Stimulated activated CD4-positive, alpha-beta T cell treated with anti-CD3 and anti-CD28 coated beads, Interleukin-15, amount 100 ng/mL, for 48 hours (primary cell): ENCODE measurements around the gene RNF151.
"Not testable (repeated sequence)": the region's sequence is repeated elsewhere in the genome, so short reads cannot be mapped to it uniquely, and the experiment has no call there.

Source experiments
- DNase-seq, 2 donors: peaks; one replicate each; pipeline ENCODE4 v3.0.0-alpha.2; 2020; ENCODE audit warnings: low read depth in 2 of 2

The RNF151 gene

DNA sequence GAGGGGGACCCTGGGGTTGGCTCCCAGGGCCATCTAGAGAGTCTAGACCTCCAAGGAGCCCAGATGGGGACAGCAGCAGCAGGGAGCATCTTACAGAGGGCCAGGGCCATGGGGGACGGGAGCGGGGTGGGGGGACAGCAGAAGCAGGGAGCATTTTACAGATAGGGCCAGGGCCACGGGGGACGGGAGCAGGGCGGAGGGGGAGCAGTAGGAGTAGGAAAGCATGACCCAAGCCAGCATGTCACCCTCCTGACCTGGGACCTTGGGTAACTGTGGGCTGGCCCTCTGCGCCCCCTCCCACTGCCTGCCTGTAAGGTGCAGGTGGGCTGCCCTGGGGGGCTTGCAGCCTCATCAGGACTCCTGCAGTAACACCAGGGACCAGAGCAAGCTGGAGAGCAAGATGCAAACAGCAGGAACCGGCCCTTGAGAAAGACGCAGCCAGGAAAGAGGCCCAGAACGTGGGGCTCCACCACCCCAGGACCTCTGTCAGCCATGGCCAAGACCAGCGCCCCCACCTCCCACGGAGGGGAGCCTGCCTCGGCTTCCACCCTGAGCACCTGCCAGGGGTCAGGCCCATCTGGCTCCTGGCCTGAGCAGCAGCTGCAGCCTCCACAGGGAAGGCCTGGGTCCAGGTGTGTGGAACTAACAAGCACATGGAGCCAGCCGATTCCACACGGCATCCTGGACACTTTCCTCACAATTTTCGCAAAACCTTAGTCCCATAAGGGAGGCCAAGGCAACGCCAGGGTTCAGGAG is 40.6 kb downstream of the RNF151 start:
- DNase-seq, result no peak

DNA sequence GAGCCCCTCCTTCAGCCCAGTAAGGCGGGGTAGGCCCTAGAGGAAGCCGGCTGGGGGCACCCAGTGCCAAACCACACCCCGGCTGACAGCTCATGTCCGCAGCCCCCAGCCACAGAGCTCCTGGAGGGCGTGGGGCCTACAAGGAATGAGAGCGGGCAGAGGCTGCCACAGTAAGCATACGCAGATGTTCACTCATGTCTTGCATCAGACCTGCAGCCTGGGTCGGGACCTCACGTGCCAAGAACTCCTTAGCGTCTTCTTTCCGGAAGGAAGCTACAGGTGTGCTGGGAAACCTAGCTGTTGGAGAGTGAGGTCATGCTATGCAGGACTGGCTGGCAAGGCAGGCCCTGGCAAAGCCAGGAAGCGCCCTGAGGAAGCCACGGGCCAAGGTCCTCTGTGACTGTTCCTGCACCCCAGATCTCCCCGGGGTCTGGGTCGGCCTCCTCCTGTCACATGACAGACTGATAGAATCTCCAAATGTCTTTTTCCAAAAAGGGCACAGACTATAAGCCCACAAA is 41.4 kb downstream of the RNF151 start:
- DNase-seq, result no peak

DNA sequence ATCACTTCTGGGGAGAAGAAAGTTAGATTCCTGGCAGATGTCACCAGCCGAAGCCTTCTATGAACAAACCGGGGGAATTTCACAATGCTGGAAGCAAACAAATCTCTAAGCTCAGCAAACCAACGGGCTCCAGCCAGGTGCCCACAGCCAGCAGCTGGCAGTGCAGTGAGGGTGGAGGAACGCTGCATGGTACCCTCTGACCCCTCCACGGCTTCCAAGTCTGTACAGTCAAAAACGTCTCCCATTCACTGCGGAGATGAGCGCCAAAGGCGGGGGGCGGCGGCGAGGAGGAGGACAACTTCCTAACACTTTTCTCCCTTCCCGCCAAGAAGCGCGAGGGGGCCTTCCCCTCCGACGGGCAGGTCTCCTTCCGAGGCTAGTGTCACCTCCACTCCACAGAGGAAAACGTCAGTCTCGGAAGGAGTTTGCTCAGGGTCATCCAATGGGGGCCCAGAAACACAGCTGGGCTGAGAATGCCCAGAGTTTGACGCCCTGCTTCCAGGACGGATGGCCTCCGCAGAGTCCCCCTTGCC is 42.0 kb downstream of the RNF151 start:
- DNase-seq, result no peak

GRCh38 chr16:2009164-2009711 is 42.6 kb downstream of the RNF151 start:
- no peak for DNase-seq

DNA sequence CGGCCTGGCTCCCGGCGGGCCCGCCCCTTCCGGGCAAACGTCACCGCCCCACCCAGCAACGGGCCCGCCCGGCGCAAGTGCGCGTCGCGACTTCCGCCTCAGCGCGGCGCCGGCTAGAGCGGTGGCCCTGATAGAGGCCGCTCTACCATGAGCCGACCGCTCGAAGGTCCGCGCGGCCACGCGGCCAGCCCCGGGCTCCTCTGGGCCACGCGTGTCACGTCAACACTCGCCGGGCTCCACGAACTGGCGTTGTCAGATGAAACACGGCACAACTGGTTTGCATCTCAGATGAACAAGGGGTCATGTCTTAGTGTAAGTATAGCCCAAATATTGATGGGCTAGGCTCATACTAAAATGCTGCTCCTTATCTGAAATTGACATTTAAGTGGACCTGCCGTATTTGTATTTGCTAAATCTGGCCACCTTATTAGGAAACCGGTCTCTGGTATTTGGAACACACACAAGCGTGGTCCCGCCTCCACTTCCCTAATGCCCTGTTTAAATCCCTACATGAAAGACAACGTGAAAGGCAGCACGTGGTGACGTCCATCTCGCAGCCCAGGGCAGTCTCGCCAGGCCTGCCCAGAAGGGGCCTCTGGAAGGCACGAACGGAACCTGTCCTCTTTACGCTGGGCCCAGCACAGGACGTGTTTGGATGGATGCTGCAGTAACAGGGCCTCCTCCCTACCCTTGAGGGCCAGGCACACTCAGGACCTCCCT is 43.3 kb downstream of the RNF151 start, which contains the start of gene ZNF598:
ZNF598 (minus strand) TSS at position 31 of the 720 bp plus-strand sequence.
- peak; percentile 56 to 69 for DNase-seq

DNA sequence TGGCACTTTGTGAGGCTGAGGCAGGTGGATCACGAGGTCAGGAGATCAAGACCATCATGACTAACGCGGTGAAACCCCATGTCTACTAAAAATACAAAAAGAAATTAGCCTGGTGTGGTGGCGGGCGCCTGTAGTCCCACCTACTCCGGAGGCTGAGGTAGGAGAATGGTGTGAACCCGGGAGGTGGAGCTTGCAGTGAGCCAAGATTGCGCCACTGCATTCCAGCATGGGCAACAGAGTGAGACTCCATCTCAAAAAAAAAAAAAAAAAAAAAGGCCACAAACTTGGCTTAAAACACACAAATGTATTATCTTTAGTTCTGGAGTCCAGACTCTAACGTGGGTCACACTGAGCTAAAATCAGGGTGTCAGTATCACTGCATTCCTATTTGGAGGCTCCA is 45.1 kb downstream of the RNF151 start:
- not testable (repeated sequence) for DNase-seq

DNA sequence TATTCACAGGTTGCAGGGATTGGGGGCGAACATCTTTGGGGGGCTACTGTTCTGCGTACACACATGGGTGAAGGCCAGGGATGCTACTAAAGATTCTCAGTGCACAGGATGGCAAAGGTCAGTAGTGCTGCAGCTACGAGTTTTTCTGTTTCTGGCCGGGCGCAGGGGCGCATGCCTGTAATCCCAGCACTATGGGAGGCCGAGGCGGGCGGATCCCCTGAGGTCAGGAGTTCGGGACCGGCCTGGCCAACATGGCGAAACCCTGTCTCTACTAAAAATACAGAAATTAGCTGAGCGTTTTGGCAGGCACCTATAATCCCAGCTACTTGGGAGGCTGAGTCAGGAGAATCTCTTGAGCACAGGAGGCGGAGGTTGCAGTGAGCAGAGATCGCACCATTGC is 46.9 kb downstream of the RNF151 start:
- no peak for DNase-seq

GRCh38 chr16:2015117-2015946 is 48.7 kb downstream of the RNF151 start:
- DNase-seq, result no peak

DNA sequence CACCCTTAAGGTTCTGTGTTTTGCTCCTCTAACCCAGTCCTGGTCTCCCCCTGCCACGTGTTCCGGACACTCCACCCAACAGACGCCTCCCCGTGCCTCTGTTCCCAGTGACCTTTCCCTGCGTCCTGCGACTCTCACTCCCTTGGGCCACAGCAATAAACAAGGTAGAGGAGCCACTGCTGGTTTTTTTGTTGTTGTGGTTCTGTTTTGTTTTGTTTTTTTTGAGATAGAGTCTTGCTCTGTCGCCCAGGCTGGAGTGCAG is 49.2 kb downstream of the RNF151 start:
- DNase-seq, result no peak

DNA sequence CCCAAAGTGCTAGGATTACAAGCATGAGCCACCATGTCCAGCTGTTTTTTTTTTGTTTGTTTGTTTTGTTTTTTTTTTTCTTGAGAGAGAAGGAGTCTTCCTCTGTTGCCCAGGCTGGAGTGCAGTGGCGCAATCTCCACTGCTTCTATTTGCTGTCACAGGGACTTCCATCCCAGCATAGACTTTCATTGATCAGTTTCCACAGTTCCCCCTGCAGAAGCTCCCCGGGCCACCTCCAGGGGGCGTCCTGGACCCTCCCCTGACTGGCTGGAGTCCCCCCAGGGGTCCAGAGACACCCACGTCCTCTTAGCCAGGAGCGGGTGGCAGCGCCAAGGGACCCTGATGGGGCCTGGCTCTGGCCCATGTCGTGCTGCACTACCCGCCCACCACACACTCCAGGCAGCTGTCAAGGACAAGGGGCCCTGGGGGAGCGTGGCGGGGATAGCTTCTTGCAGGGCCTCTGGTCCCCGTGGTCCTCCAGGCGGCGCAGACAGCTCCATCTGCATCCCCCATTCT is 49.8 kb downstream of the RNF151 start:
- no peak for DNase-seq
